Prostate gland (tissue), 2 donors: ENCODE measurements around the gene IGF2BP2.

Experiments
- POLR2A ChIP-seq: fragments of 450-650 bp; IDR thresholded peaks from one replicate; pipeline ENCODE4 v1.6.1; 2016; ENCODE audit warnings: antibody characterized with exemption, mild to moderate bottlenecking
- POLR2AphosphoS5 ChIP-seq: sonication (generic); formaldehyde crosslinking; IDR thresholded peaks from one replicate; pipeline ENCODE4 v1.6.1; 2017; ENCODE audit warnings: antibody characterized with exemption
- TF ChIP-seq, protein P1 (sequence below), 4 experiments: fragments of 200-600 bp in 2 of 4; fragments of 450-650 bp in 2 of 4; sonication (generic) in 2 of 4; IDR thresholded peaks; 1 replicate in 3 of 4; 2 replicates in 1 of 4; pipeline ENCODE4 v1.5.1; 2016 to 2019; ENCODE audit warnings: antibody characterized with exemption in 4 of 4, mild to moderate bottlenecking in 2 of 4, moderate library complexity in 2 of 4

DNA sequence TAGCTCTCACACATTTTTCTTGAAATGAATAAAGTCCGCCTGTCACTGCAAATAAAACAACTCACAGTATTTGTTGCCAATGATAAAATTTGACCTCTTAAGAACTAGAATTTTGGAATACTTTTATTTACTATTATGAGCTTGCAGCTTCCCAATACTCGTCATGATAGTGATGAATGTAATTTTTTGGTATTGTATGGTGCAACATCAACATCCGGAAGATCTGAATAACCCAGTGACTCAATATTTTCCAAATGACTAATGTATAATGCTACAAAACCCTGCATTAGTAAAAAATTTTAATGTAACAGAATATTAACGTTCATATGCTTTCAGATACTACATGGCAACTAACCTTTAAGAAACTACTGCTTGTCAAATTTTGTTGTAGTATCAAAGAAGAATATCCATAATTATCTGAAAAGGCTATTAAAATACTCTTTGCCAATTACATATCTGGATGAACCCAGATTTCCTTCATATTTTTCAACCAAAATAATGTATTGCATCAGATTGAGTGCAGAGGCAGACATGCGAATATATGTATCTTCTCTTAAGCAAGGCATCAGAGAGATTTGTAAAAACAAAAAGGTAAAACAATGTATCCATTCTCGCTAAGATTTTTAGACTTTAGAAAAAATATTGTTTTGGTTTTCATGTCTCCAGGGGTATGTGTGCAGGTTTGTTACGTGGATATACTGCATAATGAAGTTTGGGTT lies 95.3 kb downstream of the IGF2BP2 start:
- TF ChIP-seq, protein P1, sequence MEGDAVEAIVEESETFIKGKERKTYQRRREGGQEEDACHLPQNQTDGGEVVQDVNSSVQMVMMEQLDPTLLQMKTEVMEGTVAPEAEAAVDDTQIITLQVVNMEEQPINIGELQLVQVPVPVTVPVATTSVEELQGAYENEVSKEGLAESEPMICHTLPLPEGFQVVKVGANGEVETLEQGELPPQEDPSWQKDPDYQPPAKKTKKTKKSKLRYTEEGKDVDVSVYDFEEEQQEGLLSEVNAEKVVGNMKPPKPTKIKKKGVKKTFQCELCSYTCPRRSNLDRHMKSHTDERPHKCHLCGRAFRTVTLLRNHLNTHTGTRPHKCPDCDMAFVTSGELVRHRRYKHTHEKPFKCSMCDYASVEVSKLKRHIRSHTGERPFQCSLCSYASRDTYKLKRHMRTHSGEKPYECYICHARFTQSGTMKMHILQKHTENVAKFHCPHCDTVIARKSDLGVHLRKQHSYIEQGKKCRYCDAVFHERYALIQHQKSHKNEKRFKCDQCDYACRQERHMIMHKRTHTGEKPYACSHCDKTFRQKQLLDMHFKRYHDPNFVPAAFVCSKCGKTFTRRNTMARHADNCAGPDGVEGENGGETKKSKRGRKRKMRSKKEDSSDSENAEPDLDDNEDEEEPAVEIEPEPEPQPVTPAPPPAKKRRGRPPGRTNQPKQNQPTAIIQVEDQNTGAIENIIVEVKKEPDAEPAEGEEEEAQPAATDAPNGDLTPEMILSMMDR (IDR thresholded peaks at IDR 0.05) = no peak
- TF ChIP-seq POLR2A (no peak), POLR2AphosphoS5 (no peak)
